ENCODE results near the gene PLAAT5. TPM values are rescaled to one million over a fixed set of nuclear protein-coding genes. Genes with fewer than 3 reads are reported as not detected.

PLAAT5 gene
- total RNA-seq, 1 donor: 0.18 TPM

DNA sequence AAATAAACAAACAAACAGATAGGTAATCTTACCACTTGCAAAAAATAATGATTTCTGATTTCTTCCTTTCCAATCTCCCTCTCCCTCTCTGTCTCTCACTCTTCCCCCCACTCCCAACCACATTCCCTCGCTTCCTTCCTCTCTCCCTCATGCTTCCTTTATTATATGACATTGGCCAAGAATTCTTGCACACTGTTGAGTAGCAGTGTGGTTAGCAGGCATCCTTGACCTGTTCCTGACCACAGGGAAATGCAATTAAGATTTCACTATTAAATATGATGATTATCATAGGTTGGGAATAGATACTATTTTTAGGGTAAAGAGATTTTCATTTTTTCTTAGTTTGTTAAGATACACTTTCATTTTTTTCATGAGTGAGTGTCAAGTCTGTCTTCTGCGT, 30.9 kb upstream of the PLAAT5 start:
- no peak for DNase-seq (ENCODE audit: low read depth)
- H3K4me3 ChIP-seq (ENCODE audit: low read depth, low read length): no peak overlapping the region
- TF ChIP-seq, protein P1, sequence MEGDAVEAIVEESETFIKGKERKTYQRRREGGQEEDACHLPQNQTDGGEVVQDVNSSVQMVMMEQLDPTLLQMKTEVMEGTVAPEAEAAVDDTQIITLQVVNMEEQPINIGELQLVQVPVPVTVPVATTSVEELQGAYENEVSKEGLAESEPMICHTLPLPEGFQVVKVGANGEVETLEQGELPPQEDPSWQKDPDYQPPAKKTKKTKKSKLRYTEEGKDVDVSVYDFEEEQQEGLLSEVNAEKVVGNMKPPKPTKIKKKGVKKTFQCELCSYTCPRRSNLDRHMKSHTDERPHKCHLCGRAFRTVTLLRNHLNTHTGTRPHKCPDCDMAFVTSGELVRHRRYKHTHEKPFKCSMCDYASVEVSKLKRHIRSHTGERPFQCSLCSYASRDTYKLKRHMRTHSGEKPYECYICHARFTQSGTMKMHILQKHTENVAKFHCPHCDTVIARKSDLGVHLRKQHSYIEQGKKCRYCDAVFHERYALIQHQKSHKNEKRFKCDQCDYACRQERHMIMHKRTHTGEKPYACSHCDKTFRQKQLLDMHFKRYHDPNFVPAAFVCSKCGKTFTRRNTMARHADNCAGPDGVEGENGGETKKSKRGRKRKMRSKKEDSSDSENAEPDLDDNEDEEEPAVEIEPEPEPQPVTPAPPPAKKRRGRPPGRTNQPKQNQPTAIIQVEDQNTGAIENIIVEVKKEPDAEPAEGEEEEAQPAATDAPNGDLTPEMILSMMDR (IDR thresholded peaks at IDR 0.05; ENCODE audit: insufficient read depth, low read length): no peak

DNA sequence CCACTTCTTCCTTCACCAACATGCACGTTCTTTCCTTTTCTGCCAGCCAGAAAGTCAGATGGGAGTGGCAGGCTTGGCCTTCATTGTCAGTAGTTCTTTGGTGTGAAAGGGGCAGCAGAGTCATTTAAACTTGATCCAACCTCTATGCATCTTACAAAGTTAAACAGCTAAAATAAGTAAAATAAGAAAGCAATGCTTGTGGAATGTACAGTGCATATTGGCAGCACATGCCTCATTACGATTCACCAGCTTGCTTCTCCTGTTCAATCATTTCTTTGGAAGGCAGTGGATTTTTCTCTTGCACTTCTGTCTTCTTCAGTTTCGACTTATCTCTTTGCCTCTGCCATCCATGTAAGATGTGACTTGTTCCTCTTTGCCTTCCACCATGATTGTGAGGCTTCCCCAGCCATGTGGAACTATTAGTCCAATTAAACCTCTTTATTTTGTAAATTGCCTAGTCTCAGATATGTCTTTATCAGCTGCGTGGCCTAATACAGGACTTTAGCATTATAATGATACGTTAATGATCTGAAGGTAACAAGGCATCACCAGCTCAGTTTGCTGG, 29.7 kb upstream of the PLAAT5 start:
- H3K4me3 ChIP-seq (ENCODE audit: low read depth, low read length): no peak overlapping the region
- DNase-seq (ENCODE audit: low read depth): no peak
- TF ChIP-seq, protein P1 (IDR thresholded peaks at IDR 0.05; ENCODE audit: insufficient read depth, low read length): no peak

DNA sequence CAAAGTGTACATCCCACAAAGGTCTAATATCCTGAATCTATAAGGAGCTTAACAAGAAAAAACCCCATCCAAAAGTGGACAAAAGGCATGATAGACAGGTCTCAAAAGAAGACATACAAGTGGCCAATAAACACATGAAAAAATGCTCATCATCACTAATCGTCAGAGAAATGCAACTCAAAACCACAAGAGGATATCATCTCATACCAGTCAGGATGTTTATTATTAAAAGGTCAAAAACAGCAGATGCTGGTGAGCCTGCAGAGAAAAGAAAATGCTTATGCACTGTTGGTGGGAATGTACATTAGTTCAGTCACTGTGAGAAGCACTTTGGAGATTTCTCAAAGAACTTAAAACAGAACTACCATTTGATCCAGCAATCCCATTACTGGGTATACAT, 27.6 kb upstream of the PLAAT5 start:
- H3K4me3 ChIP-seq (ENCODE audit: low read depth, low read length): no peak overlapping the region
- DNase-seq (ENCODE audit: low read depth): no peak
- TF ChIP-seq, protein P1 (IDR thresholded peaks at IDR 0.05; ENCODE audit: insufficient read depth, low read length): no peak

DNA sequence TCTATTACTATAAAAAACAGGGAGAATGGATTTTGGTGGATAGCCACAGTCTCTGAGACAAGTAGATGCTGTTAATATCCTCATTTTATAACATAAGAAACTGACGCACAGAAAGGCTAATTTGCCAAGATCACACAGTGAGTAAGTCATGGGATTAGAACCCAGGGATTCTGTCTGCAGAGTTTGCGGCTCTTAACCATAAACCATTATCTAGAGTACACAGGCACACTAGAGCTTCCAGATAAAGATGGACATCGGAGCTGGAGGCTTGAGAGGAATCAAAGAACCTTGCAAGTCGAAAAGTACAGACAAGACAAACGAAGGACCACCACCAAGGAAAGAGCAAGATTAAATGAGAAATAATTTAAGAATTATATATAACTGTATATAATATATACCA, 26.2 kb upstream of the PLAAT5 start:
- no peak for DNase-seq (ENCODE audit: low read depth)
- TF ChIP-seq, protein P1 (IDR thresholded peaks at IDR 0.05; ENCODE audit: insufficient read depth, low read length): no peak
- no peak overlapping the region for H3K4me3 ChIP-seq (ENCODE audit: low read depth, low read length)

DNA sequence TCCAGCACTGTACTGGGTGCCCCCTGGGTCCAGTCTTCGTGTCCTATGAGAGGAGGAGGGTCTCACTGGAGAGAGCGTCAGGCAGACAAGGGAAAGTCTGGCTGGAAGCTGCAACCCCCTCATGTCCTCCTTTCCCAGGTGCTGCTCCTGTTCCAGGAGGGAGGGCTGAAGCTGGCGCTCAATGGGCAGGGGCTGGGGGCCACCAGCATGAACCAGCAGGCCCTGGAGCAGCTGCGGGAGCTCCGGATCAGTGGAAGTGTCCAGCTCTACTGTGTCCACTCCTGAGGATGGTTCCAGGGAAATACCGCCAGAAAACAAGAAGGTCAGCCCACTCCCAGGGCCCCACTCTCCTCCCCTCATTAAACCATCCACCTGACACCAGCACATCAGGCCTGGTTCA, 25.1 kb upstream of the PLAAT5 start:
- TF ChIP-seq, protein P1 (IDR thresholded peaks at IDR 0.05; ENCODE audit: insufficient read depth, low read length): no peak
- DNase-seq (ENCODE audit: low read depth): no peak
- H3K4me3 ChIP-seq (ENCODE audit: low read depth, low read length): no peak overlapping the region

DNA sequence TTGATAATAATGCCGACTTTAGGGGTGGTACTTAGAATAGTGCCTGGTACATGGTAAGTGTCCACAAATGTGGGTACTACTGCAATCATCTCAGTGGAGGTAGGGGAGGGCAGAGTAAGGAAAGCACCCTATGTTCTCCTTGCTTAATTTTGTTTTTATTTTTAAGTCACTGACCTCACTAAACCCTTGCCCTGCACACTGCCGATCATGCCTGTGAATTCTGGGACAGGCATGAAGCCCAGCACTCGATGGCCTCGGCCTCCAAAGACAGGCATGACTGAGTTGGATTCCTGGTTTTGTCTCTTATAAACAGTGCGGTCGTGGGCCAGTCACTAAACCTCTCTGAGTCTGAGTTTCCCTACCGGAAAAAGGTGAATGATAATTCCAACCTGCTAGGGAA, 21.8 kb upstream of the PLAAT5 start:
- H3K4me3 ChIP-seq (ENCODE audit: low read depth, low read length): no peak overlapping the region
- DNase-seq (ENCODE audit: low read depth): no peak
- TF ChIP-seq, protein P1 (IDR thresholded peaks at IDR 0.05; ENCODE audit: insufficient read depth, low read length): no peak

All from fibroblast of the aortic adventitia (primary cell).